GM18498 (cell line): Measurements from ENCODE around the gene MAFF.
"Not testable (repeated sequence)": the region's sequence is repeated elsewhere in the genome, so short reads cannot be mapped to it uniquely, and the experiment has no call there.

Source experiments
- ATAC-seq: cut with Tn5 transposase; IDR thresholded peaks from one replicate; pipeline ENCODE4 v1.9.1; 2021; ENCODE audit warnings: mild to moderate bottlenecking, moderate library complexity; ENCODE audit not compliant: unreplicated experiment

MAFF gene

GRCh38 chr22:38221908-38222796, 20.4 kb downstream of the MAFF start:
- no peak for ATAC-seq

DNA sequence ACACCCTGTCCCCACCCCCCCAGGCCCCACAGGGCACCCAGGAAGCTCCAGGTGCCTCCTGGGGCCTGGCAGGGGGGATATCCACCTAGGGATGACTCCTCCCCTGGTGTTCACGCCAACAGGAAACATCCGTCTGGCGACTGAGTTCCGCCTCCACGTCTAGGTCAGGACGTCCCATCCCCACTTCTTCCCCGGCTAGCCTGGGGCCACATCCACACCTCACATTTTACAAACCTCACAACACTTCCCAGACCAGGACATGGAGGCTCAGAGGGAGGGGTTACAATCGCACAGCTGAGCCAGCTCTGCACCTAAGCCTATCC, 21.0 kb downstream of the MAFF start:
- ATAC-seq = no peak

DNA sequence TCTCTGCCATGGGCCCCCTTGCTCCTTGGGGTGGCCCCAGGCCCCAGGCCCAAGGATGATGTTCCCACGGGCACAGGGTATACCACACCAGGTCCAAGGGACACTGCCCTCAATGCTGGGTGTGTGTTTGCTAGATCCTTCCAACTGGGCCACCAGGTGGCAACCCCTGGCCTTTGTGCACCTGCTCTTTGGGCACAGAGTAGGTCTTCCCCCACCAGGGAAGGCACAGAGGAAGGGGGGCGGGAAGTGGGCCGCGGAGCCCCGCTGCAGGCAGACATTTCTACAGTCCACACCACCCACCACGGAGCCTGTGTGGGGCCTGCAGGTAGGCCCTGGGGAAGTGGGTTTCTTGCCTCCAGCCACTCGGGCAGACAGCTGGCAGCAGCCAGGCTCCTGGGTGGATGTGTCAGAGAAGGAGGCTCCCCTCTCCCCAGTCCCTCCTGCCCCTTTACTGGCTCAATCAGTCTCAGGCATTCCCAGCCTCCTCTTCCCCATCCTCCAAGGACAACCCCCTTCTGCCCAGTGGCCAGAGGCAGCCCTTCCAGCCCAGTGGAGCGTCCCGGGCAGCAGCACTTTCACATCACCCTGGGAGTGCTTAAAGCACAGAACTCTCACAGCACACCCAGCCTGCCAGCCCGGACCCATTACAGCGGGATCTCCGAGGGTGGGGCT, 21.6 kb downstream of the MAFF start:
- ATAC-seq = no peak

DNA sequence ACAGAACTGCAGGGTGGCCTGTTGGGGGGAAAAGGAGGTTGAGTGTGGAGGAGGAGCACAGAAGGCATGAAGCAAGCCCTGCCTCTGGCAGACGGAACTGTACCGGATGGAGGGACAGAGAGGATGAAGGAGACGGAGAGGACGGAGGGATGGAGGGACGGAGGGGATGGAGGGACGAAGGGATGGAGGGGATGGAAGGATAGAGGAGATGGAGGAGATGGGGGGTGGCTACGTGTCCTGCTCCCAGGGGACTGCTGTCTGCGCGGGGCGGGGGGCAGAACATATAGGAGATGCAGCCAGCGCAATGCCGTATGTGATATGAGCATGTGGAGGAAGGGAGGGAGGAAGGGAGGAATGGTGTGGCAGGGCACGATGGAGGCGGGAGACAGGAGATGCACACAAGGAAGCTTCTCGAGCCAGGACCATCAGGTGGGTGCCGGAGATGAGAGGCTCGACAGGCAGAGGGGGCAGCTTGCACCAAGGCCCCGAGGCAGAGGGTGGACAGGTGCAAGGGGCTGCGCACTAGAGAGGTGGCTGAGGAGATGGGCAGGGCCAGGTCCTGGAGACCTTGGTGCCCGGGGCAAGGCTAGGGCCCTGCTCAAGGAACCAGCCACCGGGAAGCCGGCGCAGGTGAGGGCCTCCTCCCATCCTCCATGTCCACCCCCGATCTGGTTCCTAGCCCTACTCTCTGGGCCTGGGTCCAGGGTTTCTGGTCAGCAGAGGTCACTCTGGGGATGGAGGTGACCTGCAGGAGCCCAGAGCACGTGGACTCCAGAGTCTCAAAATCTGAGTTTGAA, 25.3 kb downstream of the MAFF start:
- ATAC-seq = no peak

DNA sequence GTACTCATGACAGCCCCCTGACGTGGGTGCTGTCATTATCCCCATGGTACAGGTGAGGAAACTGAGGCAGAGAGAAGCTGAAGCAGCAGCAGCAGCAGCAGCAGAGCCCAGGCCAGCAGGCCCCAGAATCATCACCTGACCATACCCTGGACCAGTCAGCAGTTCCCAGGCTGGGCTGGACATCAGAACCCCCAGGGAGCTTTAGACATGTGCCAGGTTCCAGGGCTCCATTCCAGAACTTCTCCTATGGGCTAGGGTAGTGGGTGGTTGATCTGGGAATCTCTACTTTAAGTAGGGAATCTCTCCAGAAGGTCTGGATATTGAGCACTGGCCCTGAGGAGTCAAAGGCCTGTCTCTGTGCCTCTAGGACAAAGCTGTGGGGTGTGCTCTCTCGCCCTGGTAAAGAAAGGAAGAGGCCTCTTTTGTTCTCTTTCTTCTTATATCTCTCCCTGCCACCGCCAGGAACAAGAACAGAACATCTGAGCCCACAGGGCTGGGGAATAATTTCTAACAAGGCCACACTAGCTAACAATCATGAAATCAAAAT, 26.6 kb downstream of the MAFF start:
- no peak for ATAC-seq

DNA sequence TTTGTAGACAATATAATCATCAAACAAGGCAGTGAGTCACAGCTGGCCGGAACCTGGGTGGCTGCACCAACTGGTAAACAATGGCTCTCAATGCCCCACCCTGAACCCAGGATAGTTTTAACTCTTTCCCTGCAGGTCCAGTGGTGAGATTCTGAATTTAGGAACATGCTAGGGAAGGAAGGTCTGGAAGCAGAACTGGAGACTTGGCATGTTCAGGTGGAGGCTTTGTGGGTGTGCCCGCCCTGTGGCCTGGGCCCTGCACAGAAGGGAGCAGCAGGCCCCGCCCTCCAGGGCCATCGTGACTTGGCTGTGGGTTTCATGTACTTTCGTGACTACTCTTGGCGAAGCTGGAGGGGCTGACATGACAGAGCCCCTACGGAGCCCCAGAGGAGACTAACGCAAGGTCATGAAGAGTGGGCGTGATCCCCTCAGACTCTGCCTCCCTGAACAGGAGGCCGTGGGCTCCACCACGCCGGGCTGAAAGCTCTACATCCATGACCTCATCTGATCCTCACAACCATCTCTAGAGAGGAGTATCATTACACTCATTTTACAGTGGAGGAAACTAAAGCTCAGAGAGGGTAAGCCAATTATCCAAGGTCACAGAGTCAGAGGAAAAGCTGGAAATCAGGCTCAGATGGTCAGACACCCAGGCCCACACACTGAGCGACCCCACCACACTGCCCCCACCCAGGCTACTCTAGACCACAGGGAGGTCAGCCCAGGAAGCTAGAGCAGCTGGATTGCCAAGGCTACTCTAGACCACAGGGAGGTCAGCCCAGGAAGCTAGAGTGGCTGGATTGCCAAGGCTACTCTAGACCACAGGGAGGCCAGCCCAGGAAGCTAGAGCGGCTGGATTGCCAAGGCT, 27.3 kb downstream of the MAFF start:
- ATAC-seq = no peak

DNA sequence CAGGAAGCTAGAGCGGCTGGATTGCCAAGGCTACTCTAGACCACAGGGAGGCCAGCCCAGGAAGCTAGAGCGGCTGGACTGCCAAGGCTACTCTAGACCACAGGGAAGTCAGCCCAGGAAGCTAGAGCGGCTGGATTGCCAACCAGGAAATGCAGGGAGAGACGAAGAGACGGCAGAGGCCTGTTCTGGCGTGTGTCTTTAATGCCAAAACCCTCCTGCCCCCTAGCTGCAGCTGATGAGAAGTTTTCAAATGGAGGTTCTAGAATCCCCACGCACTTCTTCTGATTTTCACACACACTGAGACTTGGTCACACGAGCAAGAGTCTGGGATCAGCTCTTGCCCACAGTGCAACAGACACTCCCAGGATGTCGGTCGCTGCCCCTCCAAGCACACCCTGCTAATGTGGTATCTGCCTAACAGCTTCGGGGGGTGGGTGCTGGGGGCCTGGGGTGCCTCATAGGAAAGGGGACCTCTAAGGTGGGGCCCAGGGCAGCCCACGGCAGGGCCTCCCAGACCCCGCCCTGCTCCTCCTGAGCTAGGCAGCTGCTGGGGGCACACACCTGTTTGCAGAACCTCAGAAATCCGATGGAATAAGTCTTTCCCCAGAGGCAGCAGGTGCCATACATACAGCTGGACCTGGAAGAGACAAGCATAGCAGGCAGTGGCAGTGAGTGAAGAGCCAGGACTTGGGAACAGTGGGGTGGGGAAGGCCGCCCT, 28.5 kb downstream of the MAFF start:
- ATAC-seq = no peak

DNA sequence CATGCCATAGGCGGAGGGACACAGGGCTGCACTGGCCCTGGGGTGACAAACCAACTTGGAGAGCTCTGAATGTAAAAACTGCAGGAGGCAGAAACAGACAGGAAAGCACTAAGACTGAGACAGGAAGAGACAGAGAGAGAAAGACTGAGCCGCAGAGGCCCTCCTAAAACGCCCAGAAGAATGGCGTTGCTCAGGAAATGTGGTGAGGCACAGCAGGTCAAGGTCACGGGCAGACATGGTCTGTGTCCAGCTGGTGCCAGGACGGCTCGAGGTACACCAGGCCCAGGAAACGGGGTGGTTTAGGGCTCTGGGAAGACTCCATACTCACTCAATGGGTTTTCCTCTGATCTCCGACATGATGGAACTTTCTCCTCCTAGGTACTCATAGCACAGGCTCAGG, 29.1 kb downstream of the MAFF start:
- ATAC-seq = no peak

DNA sequence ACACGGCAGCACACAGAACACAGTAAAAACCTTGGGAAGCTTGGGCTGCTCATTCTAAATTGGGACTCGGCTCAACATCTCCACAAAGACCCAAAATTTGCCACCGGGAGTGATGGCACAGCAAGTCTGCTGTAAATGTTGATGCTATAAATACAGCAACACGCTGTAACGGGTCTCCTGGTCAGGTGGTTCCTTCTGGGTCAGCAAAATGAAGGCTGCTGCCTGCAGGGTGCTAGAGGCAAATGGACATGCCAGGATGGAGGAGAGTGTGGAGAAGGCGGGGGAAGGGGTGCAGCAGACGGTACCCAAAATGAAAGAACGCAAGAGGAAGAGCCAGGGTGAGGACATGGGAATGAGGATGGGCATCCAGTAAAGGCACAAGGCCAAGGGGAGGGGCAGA, 30.4 kb downstream of the MAFF start:
- no peak for ATAC-seq

DNA sequence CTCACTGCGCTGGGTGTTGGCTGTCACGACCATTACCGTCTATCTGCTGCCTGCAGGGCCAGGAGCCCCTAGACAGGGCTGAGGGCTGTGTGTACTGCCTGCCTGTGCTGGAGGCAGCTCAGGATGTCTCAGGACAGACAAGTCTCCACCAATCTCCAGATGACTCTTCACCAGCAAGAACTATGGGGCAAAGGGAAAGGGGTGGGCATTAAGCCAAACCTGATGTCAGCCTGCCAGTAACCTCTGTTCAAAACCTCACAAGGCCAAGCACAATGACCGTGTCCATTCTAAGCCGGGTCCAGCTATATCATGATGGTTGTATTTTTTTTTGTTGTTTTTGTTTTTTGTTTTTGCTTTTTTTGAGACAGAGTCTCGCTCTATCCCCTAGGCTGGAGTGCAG, 31.6 kb downstream of the MAFF start:
- no peak for ATAC-seq

DNA sequence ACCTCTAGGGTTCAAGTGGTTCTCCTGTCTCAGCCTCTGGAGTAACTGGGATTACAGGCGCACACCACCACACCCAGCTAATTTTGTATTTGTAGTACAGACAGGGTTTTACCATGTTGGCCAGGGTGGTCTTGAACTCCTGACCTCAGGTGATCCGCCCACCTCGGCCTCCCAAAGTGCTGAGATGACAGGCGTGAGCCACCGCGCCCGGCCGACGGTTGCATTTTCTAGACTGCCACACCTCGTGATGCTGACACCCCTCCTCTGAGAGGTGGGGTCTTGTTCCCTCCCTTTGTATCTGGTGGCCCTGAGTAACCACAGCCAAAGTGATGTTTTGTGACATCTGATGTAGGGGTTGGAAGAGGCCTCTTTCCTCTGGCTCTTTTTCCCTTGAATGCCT, 32.1 kb downstream of the MAFF start:
- ATAC-seq = not testable (repeated sequence)

DNA sequence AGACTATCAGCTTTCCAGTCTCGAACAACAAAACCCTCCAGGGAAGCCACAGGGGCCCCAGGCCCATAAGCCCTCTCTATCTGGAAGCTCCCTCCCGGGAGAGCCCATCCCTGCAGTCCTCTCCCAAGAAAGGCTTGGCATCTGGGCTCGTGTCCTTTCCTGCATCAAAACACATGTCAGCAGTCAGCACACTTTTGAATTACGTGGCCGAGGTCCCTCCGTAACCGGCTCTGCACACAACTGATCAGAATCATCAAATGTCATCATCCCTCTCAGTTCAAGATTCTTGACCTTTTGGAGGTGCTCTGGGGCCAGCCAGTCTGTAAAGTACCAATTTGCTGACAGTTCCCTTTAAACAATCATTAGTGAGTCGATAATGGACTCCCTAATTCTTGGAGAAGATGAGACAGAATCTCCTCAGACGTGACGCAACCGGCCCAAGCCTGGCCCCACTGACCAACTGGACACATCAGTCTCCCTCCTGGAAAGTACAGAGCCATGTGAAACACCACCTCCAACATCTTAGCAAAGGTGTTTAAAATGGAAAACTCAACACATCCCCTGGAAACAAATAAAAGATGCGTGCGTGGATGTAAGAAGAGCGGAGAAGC, 33.6 kb downstream of the MAFF start:
- ATAC-seq = no peak

DNA sequence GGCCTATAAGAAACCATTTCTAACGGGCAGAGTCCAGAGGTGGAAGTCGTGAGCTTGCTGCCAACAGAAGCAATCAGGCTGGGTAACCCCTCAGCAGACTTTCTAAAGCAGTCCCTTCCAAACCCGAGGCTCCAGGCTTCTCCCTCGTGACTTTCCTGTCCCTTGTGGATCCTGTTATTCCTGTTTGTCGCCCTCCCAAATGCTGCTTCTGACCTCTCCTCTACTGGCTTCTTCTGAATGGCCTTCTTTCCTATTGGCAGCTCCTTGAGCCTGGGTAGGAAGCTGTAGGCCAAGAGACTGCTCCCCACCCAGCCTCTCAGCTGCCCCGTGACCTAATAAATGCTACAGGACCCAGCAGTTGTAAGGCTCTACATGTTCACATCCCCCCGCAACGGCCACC, 35.0 kb downstream of the MAFF start:
- ATAC-seq = no peak

- ATAC-seq = no peak
Observed at GRCh38 chr22:38238519-38239071, 36.8 kb downstream of the MAFF start.

GRCh38 chr22:38239101-38239761, 37.4 kb downstream of the MAFF start:
- no peak for ATAC-seq

- ATAC-seq = no peak
Observed at GRCh38 chr22:38240734-38241252, 39.0 kb downstream of the MAFF start.

- no peak for ATAC-seq
Observed at GRCh38 chr22:38243007-38243765, 41.4 kb downstream of the MAFF start.

DNA sequence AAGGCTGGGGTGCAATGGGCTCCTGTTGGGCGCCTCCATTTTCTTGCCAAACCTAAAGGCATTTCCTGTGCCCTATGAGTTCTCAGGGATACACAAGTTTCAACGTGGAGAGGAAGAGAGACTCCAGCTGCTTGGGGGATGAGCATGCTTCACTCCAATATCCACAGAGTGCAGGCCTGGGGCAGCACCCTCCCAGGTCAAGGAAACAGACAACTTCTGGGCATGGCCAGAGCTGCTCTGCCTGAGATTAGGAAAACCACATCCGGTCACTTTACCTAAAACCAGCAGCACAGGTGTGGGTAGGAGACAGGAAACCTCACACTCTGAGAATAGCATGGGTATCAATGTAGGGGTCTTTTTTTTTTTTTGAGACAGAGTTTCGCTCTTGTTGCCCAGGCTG, 42.3 kb downstream of the MAFF start:
- ATAC-seq = no peak
